ENCODE results near the gene PSMD13.

PSMD13 gene

DNA sequence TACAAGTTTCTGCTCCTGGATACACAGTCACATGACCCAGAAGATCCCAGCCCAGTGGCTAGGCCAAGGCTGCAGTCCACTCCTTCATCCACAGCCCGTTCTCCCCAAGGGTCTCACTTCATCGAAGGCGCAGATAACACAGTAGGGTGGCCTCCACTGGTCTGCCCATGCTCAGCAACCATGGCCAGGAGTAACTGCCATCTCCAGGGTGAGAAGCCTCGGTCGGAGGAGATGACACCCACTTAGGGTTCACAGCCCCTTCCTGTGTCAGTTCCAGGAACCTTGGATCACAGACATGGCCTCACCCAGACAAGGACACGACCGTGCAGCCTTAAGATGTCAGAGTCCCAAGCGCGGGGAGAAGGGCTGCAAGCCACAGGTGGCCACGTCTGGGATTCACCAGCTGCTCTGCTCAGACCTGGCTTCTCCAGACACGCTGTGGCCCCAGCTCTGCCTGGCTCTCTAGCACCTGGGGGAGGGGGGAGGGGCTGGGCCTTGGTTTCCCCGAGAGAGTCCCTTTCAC, 32.1 kb upstream of the PSMD13 start:
- no peak for DNase-seq (ENCODE audit: low spot score)

DNA sequence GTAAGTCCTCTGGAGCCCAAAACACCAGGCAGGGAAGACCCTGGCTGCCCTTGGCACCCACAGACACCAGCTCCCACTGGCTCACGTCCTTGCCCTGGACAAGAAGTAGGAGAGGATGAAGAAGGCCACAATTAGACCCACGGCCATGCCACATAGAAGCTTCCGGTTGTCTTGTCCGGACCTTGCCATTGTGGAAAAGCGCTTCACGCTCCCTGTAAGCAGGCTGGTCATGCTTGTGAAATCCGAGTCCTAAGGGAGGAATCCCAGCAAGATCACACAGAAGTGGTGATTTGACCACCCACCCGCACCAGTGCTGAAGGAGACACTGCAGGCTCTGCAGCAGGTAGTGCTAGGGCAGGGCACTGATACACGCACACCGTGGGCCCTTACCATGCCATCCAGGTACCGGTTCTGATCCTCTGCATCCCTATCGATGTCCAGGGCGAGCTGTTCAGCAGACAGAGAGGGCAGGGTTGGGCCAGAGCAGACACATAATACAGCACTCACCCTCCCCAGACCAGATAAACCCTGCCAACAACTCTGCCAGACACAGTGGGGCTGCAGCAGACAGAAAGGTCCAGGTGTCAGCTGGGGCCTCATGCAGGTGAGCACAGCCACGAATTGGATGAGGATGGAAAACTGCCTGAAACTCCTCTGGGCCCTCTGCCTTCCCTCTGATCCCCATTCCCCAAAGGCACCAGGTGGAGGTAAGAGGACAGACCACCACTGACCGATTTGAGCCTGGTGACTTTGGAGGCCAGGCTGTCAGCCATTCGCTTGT, 31.4 kb upstream of the PSMD13 start:
- DNase-seq (ENCODE audit: low spot score), result no peak

DNA sequence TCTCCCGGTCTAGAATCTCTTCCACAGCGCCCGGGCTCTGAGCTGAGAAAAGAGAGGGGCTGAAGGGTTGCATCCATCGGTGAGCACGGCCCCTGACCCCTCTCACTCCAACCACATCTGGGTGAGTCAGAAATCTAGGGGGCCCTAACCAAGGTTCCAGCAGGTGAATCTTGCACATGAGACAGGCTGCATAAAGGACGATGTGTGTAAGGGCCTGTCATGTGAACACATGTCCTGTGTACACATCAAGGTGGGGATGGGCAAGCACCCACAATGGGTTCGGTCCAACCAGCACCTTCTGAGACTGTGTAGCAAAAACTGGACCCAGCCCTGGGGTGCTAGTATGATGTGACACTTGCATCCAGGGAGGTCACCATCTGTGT, 30.8 kb upstream of the PSMD13 start:
- DNase-seq (ENCODE audit: low spot score), result no peak

DNA sequence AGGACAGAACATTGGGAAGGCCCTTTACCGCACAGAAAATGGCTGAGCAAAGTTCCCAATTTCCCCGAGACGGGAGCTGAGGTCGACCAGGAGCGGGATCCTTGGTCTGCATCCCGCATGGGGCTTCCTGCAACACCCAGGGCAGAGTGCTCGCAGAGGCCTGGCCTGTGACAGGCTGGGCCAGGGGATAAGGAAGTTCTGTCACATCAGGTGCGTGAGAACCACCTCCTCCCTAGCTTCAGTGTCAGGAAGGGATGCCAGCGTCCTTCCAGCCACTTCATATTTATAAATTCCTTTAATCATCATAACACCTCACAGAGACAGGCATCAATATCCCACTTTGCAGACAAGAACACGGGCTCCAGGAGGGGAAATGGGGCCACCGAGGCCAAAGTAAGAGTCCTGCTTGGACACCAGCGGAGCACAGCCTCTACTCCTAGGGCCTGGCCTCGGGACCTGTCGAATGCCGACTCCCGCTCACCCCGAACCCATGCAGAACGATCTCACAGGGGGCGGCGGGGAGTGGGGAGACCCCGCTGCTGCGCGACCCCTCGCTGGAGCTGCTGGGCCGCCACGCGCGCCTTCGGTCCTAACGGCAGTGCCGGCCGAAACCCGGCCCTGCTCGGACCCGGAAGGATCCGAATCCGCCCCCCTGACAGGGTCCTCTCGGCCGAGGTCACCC, 30.1 kb upstream of the PSMD13 start:
- DNase-seq (ENCODE audit: low spot score), result no peak

DNA sequence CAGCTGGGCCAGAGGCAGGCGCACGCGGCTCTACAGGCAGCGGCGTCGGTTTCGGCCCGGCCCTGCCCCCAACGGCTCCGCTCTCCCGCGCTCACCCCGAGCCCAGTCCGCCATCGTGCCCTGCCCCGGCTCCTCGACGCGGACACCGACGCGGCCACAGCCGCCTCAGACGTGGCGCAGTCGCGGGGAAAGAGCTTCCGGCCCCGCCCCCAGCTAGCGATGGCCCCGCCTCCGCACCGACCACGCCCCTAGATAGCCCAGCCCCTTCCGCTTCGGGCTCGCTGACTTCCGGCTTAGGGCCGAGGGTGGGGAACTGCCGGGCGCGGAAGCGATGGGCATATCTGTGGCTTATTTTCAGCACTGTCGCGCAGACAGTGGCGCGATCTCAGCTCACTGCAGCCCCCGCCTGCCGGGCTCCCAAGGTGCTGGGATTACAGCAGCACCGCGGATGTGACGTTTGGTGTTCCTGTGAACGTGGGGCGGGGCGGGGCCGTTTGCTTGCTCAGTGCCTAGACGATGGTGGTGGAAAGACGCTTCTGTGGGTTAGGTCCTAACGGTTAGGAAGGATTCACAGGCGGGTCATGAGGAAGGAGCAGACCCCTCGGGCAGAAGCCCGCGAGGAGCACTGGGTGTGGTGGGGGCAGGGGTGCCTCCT, 29.4 kb upstream of the PSMD13 start, which contains the start of the genes BET1L and RIC8A:
Gene BET1L, minus strand, starts transcription at position 192 of the 655 bp plus-strand sequence. Its CDS starts 78 bp downstream, at position 114.
Gene RIC8A, plus strand, starts transcription at position 501 of the 655 bp plus-strand sequence. CDS start 1,147 bp downstream, outside the sequence.
- peak; percentile 87 for DNase-seq (ENCODE audit: low spot score)

DNA sequence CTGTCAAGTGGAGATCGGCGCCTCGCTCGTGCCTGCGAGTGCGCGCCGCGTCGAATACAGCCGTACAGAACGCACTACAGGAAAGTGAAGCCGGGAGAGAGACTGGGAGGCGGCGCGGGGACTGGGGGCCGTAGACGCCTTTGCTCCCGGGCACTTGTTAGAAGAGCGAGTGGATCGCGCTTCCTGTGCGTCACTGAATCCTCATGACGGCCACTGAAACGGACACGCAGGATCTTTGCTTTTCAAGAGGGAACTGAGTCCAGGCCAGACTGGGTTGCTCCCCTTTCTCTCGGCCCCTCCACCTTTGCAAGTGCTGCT, 29.0 kb upstream of the PSMD13 start:
- no peak for DNase-seq (ENCODE audit: low spot score)

DNA sequence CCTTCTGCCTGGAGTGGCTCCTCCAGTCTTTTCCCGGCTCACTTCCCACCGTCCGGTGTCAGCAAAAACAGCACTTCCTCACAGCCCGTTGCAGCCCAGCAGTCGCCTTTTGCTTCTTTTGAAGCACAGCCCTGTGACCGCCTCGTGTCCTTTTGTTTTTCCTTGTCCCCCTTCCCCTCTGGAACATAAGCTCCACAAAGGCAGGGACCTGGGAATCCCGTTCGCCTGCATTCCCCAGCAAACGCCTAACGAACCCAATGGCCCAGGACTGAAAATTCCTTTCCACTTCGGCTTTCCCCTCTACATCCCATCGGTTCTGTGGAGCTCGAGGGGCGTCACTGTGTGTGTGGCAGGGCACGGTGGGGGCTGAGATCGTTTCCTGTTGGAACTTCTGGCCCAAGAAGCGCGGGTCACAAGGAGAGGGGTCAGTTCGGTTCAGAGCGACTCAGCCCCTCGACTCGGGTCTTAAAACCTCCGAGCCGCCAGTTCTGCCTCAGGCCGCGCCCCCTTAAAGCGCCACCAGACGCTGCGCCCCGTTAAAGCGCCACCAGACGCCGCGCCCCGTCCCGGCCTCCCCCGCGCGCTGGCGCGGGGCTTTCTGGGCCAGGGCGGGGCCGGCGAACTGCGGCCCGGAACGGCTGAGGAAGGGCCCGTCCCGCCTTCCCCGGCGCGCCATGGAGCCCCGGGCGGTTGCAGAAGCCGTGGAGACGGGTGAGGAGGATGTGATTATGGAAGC, 28.4 kb upstream of the PSMD13 start:
- DNase-seq (ENCODE audit: low spot score), result peak; percentile 66

DNA sequence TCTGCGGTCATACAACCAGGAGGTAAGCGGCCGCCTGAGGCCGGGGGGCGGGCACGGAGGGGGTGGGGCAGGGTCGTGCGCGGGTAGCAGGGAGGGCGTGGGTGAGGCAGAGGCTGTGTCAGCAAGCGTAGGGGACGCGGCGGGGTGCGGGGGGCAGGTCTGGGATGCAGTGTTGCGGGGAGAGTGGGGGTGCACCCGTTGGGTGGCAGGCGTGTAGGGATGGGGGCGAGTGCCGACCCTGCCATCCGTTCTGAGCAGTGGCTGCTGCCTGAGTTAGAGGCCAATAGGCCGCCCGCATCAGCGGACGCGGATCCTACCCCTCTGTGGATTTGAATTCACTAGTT, 27.9 kb upstream of the PSMD13 start:
- no peak for DNase-seq (ENCODE audit: low spot score)

DNA sequence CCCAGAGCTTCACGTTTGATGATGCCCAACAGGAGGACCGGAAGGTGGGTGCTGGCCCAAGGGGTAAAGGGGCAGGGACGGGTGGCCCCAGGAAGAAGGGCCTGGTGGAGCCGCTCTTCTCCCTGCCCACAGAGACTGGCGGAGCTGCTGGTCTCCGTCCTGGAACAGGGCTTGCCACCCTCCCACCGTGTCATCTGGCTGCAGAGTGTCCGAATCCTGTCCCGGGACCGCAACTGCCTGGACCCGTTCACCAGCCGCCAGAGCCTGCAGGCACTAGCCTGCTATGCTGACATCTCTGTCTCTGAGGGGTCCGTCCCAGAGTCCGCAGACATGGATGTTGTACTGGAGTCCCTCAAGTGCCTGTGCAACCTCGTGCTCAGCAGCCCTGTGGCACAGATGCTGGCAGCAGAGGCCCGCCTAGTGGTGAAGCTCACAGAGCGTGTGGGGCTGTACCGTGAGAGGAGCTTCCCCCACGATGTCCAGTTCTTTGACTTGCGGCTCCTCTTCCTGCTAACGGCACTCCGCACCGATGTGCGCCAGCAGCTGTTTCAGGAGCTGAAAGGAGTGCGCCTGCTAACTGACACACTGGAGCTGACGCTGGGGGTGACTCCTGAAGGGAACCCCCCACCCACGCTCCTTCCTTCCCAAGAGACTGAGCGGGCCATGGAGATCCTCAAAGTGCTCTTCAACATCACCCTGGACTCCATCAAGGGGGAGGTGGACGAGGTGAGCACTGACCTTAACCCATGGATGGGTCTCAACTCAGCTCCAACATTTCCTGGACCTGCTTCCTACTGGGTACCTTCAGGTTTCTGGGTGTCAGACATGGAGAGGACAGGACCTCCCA, 27.3 kb upstream of the PSMD13 start:
- no peak for DNase-seq (ENCODE audit: low spot score)

DNA sequence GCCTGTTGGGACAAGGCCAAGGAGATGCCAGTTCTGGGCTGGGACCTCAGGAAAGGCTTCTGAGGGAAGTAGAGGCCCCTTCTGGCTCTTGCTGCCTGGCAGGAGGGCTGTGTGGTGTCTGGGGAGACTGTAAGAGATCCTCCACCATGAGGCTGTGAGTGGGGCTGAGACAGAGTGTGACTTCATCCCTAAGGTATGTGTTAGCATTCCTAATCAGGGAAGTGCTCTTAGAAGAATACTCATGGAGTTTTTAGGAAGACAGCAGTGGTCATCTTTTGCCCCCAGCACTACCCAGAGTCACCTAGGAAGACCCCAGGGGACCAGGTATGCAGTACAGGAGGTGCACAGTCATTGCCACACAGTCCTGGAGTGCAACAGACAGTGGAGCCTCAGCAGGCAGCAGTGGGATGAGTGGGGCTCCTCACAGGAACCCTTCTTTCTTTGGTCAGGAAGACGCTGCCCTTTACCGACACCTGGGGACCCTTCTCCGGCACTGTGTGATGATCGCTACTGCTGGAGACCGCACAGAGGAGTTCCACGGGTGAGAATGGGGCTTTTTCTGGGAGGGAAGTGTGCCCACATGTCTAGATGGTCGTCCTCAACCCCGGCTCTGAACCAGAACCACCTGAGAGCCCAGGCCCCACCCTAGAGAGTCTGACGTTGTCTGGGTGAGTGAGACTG, 26.5 kb upstream of the PSMD13 start:
- DNase-seq (ENCODE audit: low spot score), result no peak

DNA sequence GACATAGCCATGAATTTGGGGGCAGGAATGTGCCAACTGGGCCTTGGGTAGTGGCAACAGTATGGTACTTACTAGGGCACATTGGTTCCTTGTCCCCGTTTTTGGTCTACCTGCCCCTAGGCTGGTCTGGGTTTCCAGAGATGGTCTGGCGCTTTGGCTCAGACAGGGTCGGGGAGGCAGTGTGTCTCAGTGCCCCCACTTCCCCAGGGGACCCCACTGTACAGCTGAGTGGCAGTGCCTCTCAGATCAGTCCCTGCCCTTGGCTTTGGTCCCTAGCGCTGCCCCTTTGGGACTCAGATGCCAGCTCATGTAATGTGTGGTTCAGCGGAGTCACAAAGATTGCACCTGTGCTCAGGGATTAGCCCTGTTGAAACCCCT, 26.0 kb upstream of the PSMD13 start:
- no peak for DNase-seq (ENCODE audit: low spot score)

DNA sequence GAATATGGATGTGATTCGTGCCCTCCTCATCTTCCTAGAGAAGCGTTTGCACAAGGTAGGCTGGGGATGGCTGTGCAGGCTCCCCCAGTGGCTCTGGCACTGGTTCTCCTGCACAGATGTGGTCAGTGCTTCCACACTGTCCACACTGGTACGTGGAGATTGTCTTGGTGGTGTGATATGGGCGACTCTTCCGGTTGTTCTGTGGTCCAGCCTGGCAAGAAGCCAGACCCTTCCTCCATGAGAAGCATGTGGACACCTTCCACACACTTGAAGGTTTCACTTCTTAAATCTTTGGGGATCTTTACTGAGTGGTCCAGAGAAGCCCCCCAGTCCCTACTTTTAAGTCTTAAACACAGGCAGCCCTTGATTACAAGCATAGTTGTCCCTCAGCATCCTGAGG, 25.5 kb upstream of the PSMD13 start:
- DNase-seq (ENCODE audit: low spot score), result no peak

DNA sequence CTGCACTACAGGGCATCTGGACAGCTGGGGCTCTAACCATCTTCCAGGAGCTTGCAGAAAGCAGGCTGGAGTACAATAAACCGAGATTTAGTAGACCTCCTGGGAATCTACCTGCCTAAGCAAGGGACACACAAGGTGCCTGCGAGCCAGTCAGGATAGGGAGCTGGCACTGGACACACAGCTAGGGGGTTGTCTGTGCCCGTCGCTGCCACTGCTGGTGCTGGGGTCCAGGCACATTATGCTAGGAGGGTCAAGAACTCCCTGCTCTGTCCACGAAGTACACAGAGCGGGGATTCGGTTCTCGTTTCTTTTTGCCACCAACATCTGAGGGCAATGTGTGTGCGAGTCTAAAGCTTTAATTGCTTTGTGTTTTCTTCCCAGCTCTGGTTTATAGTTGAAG, 25.0 kb upstream of the PSMD13 start:
- no peak for DNase-seq (ENCODE audit: low spot score)

DNA sequence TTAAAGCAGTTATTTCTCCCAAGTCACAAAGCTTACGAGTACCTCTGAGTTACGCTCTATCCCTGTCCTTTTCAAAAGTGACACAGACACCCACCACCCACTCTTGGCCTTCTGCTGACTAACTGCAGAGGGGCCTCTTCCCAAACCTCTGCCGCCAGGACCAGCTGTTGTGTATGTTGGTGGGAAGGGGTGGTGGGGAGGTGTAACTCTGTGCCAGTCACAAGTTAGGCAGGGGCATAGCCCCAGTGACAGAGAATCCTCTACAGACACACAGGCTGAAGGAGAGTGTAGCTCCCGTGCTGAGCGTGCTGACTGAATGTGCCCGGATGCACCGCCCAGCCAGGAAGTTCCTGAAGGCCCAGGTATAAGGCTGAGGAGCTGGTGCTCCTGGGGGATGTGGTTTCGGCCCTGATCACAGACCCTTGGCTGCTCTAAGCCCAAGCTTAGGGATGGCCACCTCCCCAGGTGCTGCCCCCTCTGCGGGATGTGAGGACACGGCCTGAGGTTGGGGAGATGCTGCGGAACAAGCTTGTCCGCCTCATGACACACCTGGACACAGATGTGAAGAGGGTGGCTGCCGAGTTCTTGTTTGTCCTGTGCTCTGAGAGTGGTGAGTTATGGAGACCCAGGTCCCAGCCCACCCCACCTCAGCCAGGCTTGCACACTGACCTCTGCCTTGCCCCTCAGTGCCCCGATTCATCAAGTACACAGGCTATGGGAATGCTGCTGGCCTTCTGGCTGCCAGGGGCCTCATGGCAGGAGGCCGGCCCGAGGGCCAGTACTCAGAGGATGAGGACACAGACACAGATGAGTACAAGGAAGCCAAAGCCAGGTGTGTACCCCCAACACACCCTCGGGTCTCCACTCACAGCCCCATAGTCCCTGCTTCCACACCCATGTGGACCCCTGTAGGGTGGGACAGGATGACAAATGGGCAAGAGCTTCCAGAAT, 24.4 kb upstream of the PSMD13 start:
- DNase-seq (ENCODE audit: low spot score), result no peak

DNA sequence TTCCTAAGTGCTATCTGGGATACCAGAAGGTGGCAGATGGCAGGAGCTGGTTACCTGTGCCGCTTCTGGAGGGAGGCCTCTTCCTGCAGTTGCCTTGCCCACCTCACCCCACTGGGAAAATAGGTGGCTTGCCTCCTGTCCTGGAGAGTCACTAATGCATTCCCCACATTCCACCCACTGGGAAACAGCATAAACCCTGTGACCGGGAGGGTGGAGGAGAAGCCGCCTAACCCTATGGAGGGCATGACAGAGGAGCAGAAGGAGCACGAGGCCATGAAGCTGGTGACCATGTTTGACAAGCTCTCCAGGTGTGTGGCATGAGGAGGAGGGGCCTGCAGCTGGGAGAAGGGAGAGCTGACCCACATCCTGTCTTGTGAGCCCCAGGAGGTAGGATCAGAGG, 23.7 kb upstream of the PSMD13 start:
- DNase-seq (ENCODE audit: low spot score), result no peak

DNA sequence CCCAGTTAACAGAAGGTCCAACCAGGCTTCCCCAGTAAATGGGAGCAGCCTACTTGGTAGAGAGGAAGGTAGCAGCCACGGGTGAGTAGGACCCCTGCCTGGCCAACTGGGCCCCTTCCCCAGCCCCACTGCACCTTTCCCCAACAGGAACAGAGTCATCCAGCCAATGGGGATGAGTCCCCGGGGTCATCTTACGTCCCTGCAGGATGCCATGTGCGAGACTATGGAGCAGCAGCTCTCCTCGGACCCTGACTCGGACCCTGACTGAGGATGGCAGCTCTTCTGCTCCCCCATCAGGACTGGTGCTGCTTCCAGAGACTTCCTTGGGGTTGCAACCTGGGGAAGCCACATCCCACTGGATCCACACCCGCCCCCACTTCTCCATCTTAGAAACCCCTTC, 22.7 kb upstream of the PSMD13 start:
- no peak for DNase-seq (ENCODE audit: low spot score)

DNA sequence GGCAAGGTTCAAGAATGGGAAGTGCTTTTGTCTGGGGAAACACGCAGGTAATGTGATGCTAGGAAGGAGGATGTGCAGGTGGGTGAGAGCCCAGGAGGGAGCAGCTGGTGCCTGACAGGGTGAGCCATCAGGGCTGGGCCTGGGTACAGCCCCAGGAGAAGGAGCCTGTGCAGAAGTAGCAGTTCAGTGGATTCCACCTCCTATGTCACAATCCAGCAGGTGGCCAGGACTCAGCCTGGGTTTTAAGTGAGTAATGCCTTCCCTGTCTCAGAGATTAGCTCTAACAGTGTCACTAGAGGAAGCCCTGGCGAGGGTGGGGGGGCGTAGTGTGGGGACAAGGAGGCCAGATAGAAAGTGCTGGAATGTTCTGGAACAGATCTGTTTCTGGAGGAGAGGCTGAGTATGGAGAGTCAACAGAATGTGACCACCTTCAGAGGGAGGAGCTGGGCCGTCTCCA, 21.2 kb upstream of the PSMD13 start:
- DNase-seq (ENCODE audit: low spot score), result no peak

DNA sequence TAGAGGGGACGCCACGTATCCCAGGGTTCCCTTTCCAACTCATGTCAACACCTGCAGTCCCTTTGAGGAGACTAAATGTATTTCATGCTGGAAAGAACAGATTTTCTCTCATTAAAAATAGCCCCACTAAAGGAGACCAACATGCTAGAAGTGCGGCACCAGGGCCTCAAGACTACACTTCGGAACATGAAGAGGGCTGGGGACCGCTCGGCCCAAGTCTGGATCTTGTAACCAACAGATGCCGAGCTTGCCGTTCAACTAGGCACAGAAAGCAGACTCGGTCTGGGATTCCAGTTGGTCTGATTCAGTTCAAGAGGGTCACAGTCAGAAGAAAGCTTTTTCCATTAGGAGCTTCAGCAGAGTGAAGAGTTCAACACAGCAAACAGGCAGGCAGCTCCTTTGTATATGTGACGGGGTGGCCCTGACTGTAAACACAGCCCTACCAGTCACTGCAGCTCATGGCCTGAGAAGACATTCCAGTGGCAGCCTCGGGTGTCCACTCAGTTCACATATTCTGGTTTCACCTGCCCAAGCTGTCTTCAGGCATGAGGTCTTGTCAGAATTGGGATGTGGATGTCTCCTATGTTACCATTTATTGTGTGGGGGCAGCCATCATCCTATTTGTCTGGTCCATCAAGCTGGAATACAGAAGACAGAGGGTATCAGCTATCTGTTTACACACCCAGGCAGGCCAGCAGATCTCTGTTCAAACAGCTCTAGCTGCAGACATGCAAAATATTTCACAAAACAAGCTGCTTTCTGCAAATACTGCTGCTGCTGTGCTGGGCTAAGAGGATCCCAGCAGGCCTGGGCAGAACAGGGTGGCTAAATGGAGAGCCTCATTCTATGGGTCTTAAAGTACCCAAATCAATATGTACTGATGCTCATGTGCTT, 20.4 kb upstream of the PSMD13 start:
- DNase-seq (ENCODE audit: low spot score), result no peak

DNA sequence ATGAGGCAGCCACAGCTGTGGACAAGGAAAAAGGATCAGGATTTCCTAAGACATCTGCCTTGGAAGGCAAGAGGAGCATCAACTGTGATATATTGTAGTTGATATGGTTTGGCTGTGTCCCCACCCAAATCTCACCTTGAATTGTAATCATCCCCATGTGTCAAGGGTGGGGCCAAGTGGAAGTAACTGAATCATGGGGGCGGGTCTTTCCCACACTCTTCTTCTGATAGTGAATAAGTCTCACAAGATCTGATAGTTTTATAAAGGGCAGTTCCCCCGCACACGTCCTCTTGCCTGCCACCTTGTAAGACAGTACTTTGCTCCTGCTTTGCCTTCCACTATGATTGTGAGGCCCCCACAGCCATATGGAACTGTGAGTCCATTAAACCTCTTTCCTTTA, 19.1 kb upstream of the PSMD13 start:
- DNase-seq (ENCODE audit: low spot score), result no peak

All from HuH-7.5 (cell line).